Measurements from ENCODE around the gene FN1. TPM values are rescaled to one million over a fixed set of nuclear protein-coding genes. Genes with fewer than 3 reads are reported as not detected.

The FN1 gene
- total and polyA plus RNA-seq, 2 of the 8 experiments (the other 6 are each of a cell fraction or from before 2014, with no cell fraction given) = 42.9 to 109 TPM

DNA sequence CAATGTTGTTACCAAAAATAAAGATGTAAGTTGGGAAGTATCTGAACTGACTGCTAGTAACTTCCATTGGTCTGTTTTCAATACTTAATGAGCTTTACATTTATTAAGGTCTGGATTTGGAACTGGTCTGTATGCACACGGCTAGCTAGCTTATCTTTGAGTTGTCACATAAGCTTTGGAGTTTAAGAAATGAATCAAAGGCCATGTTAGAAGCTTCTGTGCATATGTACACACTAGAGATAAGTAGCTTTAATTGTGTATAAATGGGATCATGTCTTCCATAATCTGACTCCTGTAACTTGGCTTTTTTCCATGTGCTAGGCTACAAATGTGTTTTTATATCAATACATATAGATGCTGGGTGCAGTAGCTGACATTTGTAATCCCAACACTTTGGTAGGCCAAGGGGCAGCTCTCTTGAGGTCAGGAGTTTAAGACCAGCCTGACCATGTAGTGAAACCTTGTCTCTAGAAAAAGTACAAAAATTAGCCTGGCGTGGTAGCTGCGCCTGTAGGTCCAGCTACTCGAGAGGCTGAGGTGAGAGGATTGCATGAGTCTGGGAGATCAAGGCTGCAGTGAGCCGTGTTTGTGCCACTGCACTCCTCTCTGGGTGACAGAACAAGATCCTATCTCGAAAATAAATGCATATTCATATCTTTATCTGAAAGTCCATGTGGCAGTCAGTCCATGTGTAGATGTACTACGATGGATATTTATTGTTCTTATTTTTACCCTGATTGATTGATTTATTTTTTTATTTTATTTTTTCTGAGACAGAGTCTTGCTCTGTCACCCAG is 96.8 kb downstream of the FN1 start:
- no peak overlapping the region for H4K91ac ChIP-seq (replicated peaks; ENCODE audit: insufficient read length, low read length)
- no peak overlapping the region for H3K18ac ChIP-seq (ENCODE audit: extremely low read depth, low read length)
- TF ChIP-seq, protein P1, sequence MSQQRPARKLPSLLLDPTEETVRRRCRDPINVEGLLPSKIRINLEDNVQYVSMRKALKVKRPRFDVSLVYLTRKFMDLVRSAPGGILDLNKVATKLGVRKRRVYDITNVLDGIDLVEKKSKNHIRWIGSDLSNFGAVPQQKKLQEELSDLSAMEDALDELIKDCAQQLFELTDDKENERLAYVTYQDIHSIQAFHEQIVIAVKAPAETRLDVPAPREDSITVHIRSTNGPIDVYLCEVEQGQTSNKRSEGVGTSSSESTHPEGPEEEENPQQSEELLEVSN (IDR thresholded peaks at IDR 0.05) = no peak
- TF ChIP-seq NANOG (IDR thresholded peaks at IDR 0.05; ENCODE audit: insufficient read depth, low read depth, low read length, poor library complexity, severe bottlenecking) (no peak), CHD2 (IDR thresholded peaks at IDR 0.05; ENCODE audit: low read length) (no peak), SRF (IDR thresholded peaks at IDR 0.05; ENCODE audit: low read depth, low read length) (no peak), BRCA1 (IDR thresholded peaks at IDR 0.05; ENCODE audit: low read depth, low read length) (no peak)
- TF ChIP-seq, protein P2, sequence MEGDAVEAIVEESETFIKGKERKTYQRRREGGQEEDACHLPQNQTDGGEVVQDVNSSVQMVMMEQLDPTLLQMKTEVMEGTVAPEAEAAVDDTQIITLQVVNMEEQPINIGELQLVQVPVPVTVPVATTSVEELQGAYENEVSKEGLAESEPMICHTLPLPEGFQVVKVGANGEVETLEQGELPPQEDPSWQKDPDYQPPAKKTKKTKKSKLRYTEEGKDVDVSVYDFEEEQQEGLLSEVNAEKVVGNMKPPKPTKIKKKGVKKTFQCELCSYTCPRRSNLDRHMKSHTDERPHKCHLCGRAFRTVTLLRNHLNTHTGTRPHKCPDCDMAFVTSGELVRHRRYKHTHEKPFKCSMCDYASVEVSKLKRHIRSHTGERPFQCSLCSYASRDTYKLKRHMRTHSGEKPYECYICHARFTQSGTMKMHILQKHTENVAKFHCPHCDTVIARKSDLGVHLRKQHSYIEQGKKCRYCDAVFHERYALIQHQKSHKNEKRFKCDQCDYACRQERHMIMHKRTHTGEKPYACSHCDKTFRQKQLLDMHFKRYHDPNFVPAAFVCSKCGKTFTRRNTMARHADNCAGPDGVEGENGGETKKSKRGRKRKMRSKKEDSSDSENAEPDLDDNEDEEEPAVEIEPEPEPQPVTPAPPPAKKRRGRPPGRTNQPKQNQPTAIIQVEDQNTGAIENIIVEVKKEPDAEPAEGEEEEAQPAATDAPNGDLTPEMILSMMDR (IDR thresholded peaks at IDR 0.05; ENCODE audit: control extremely low read depth in 1 of 3, insufficient read depth in 1 of 3, low read depth in 1 of 3, low read length in 3 of 3) = no peak
- TF ChIP-seq, protein P3, sequence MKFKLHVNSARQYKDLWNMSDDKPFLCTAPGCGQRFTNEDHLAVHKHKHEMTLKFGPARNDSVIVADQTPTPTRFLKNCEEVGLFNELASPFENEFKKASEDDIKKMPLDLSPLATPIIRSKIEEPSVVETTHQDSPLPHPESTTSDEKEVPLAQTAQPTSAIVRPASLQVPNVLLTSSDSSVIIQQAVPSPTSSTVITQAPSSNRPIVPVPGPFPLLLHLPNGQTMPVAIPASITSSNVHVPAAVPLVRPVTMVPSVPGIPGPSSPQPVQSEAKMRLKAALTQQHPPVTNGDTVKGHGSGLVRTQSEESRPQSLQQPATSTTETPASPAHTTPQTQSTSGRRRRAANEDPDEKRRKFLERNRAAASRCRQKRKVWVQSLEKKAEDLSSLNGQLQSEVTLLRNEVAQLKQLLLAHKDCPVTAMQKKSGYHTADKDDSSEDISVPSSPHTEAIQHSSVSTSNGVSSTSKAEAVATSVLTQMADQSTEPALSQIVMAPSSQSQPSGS (IDR thresholded peaks at IDR 0.05; ENCODE audit: low read length) = no peak
- no peak overlapping the region for H4K8ac ChIP-seq (ENCODE audit: extremely low read depth, insufficient read depth, low read length)
- H3K36me3 ChIP-seq (ENCODE audit: control insufficient read depth in 2 of 4, insufficient read depth in 4 of 4, low read length in 3 of 4) = peaks cover 16 to 85% (median 59%) of the 10 kb centered on the region in 4 experiments
- no peak overlapping the region for H3K4me2 ChIP-seq (ENCODE audit: insufficient read depth in 1 of 2, low read depth in 2 of 2, low read length in 2 of 2)
- FAIRE-seq = no peak
- H3K27me3 ChIP-seq (replicated peaks in 1 of 4; ENCODE audit: control insufficient read depth in 3 of 4, extremely low read depth in 1 of 4, insufficient read depth in 3 of 4, low read length in 3 of 4) = no peaks in the 10 kb centered on the region
- H3K4me1 ChIP-seq (replicated peaks in 1 of 4; ENCODE audit: control insufficient read depth in 3 of 4, insufficient read depth in 4 of 4, low read length in 3 of 4) = no peaks in the 10 kb centered on the region
- H3K23me2 ChIP-seq (ENCODE audit: low read depth, low read length) = no peaks in the 10 kb centered on the region
- H3K79me2 ChIP-seq (ENCODE audit: control insufficient read depth in 1 of 2, insufficient read depth in 2 of 2, low read length in 2 of 2) = peaks cover 0 to 20% of the 10 kb centered on the region in 2 experiments; a peak in 3 of 4 replicates
- DNase-seq (ENCODE audit: low read depth in 1 of 2, low spot score in 2 of 2) = no peak
- no peak overlapping the region for H3K23ac ChIP-seq (ENCODE audit: insufficient read length)
- H2BK5ac ChIP-seq (ENCODE audit: low read depth, low read length) = no peak overlapping the region
- H2AK5ac ChIP-seq (ENCODE audit: low read depth, low read length) = no peak overlapping the region
- no peak overlapping the region for H3K14ac ChIP-seq (ENCODE audit: insufficient read length)
- H2BK12ac ChIP-seq (ENCODE audit: low read depth, low read length) = no peak overlapping the region
- no peak overlapping the region for H2AFZ ChIP-seq (ENCODE audit: low read length)
- H2BK120ac ChIP-seq (replicated peaks; ENCODE audit: low read depth, low read length) = no peak overlapping the region
- POLR2A ChIA-PET (ENCODE audit: partially characterized antibody) = interaction anchor here (1.2 to 1.3 kb wide), 3 partner anchors 10 to 14 kb away, joined by 4 read pairs; no protein-coding TSS in a partner anchor
- H3K9me3 ChIP-seq (ENCODE audit: insufficient read depth in 2 of 2, low read depth in 1 of 2, low read length in 1 of 2) = no peaks in the 10 kb centered on the region
- H4K20me1 ChIP-seq (replicated peaks in 1 of 2; ENCODE audit: control insufficient read depth in 1 of 2, insufficient read depth in 2 of 2, low read length in 2 of 2) = peaks cover 2 to 3% of the 10 kb centered on the region in 2 experiments
- H3K27ac ChIP-seq (ENCODE audit: low read depth, low read length) = no peak overlapping the region
- WGBS, 2 experiments (ENCODE audit: extremely low coverage in 1 of 2, insufficient coverage in 1 of 2, insufficient read length in 1 of 2, insufficient replicate concordance in 2 of 2, low coverage in 1 of 2, low lambda C conversion rate in 2 of 2, missing lambda C conversion rate in 1 of 2) = 91% methylated on average over 7 of the region's 7 CpGs; no CpG with 5 or more reads in 1 of the 2 experiments
- H3K9ac ChIP-seq (replicated peaks in 1 of 4; ENCODE audit: extremely low read depth in 1 of 4, low read depth in 3 of 4, low read length in 3 of 4) = no peak overlapping the region
- no peak overlapping the region for H3K56ac ChIP-seq (replicated peaks; ENCODE audit: insufficient read length, low read depth, low read length)
- H3K4me3 ChIP-seq (ENCODE audit: extremely low read depth in 1 of 4, insufficient read depth in 2 of 4, low read depth in 3 of 4, low read length in 4 of 4) = no peak overlapping the region
- no peak overlapping the region for H4K5ac ChIP-seq (ENCODE audit: insufficient read length, low read depth, low read length)
- no peaks in the 10 kb centered on the region for H3K79me1 ChIP-seq (ENCODE audit: low read depth, low read length)
- no peak overlapping the region for H2BK20ac ChIP-seq (ENCODE audit: low read length)
- no peak overlapping the region for H3K4ac ChIP-seq (replicated peaks; ENCODE audit: insufficient read length, low read depth, low read length)
- CTCF ChIA-PET (ENCODE audit: partially characterized antibody) = interaction anchor here (0.6 to 1.8 kb wide), 4 partner anchors 13 to 452 kb away, joined by 3 to 7 read pairs (median 4); no protein-coding TSS in a partner anchor
- no peak overlapping the region for H2BK15ac ChIP-seq (ENCODE audit: low read length)
